K562 (cell line): Measurements from ENCODE around the gene CCT3. TPM values are rescaled to one million over a fixed set of nuclear protein-coding genes. Genes with fewer than 3 reads are reported as not detected.
A peak's percentile ranks its signal among the peaks of the same experiment; 100 is the strongest.

Experiments
- EGR1 ChIP-seq: fragments of 450-650 bp; conservative IDR thresholded peaks from 2 replicates; pipeline ENCODE4 v1.6.1; 2017; ENCODE audit warnings: mild to moderate bottlenecking
- FOXK1 ChIP-seq: sonication (generic); formaldehyde crosslinking; IDR thresholded peaks from 2 replicates; pipeline ENCODE4 v1.8.0; 2022; ENCODE audit warnings: missing genetic modification reagents, mild to moderate bottlenecking, borderline replicate concordance
- HDAC1 ChIP-seq, 2 experiments: fragments of 450-650 bp; IDR thresholded peaks; 2 replicates each; pipeline ENCODE4 v1.6.1; 2016 to 2017; ENCODE audit warnings: inconsistent platforms in 1 of 2, mild to moderate bottlenecking in 1 of 2, moderate library complexity in 1 of 2
- HLTF ChIP-seq: fragments of 450-650 bp; IDR thresholded peaks from 2 replicates; pipeline ENCODE4 v1.6.1; 2016
- MIER1 ChIP-seq: fragments of 450-650 bp; IDR thresholded peaks from 2 replicates; pipeline ENCODE4 v1.6.1; 2016; ENCODE audit warnings: antibody characterized with exemption, mild to moderate bottlenecking, low read depth
- NCOA1 ChIP-seq: fragments of 450-650 bp; IDR thresholded peaks from 2 replicates; pipeline ENCODE4 v1.6.1; 2016; ENCODE audit warnings: low read depth
- NCOA4 ChIP-seq: fragments of 450-650 bp; IDR thresholded peaks from 2 replicates; pipeline ENCODE4 v1.6.1; 2018; ENCODE audit warnings: mild to moderate bottlenecking; ENCODE audit not compliant: partially characterized antibody
- NFRKB ChIP-seq: fragments of 450-650 bp; IDR thresholded peaks from 2 replicates; pipeline ENCODE4 v1.6.1; 2016; ENCODE audit warnings: low read depth
- PURB ChIP-seq: sonication (generic); formaldehyde crosslinking; IDR thresholded peaks from 2 replicates; pipeline ENCODE4 v1.9.0; 2021; ENCODE audit warnings: low read depth, mild to moderate bottlenecking, missing genetic modification reagents
- RBFOX2 ChIP-seq: fragments of 200-400 bp; formaldehyde crosslinking; IDR thresholded peaks from 2 replicates; pipeline ENCODE4 v1.6.1; 2017; ENCODE audit warnings: low read depth, mild to moderate bottlenecking, low read length, moderate library complexity
- RBM22 ChIP-seq: fragments of 200-400 bp; formaldehyde crosslinking; IDR thresholded peaks from 2 replicates; pipeline ENCODE4 v1.6.1; 2018; ENCODE audit warnings: low read length, low read depth; ENCODE audit not compliant: poor library complexity, severe bottlenecking
- ZNF764 ChIP-seq: fragments of 250-450 bp; sonication (Bioruptor Pico); IDR thresholded peaks from 2 replicates; pipeline ENCODE4 v1.4.0; 2020; ENCODE audit warnings: low read depth, mild to moderate bottlenecking, moderate library complexity
- polyA plus RNA-seq, 8 experiments: library from polyadenylated mRNA; depleted of rRNA in 4 of 8; stranded (reverse) in 5 of 8; unstranded in 3 of 8; fragments of >200 nt; fragmentation: Nextera tagmentation in 2 of 8; fragmentation: Illumina TruSeq in 1 of 8; extraction: Ambion mirVana in 2 of 8; extraction: Trizol in 1 of 8; gene quantifications; 2 replicates each; pipeline versions ENCODE4 v1.2.1 to v1.2.3, GENCODE V29; 2011 to 2014; ENCODE audit warnings: inconsistent platforms in 1 of 8, missing spikeins in 1 of 8
- total RNA-seq, 7 experiments: library from RNA; depleted of rRNA in 6 of 7; stranded (reverse); fragments of >200 nt in 6 of 7; fragmentation: Illumina TruSeq in 2 of 7; extraction: Trizol in 2 of 7; gene quantifications; 2 replicates each; pipeline versions ENCODE4 v1.2.1 to v1.2.3, GENCODE V29; 2011 to 2021; ENCODE audit warnings: low replicate concordance in 1 of 7
- TF ChIP-seq, protein P1 (sequence below): fragments of 450-650 bp; IDR thresholded peaks from 2 replicates; pipeline ENCODE4 v1.6.1; 2018; ENCODE audit not compliant: partially characterized antibody
- TF ChIP-seq, protein P2 (sequence below): fragments of 450-650 bp; IDR thresholded peaks from 2 replicates; pipeline ENCODE4 v1.6.1; 2016; ENCODE audit warnings: missing biosample characterization, missing genetic modification characterization
- TF ChIP-seq, protein P3 (sequence below), 2 experiments: IDR thresholded peaks; 2 replicates each; pipeline ENCODE4 v1.6.1; 2012; ENCODE audit warnings: improper control_type of control experiment in 2 of 2, low read depth in 2 of 2, low read length in 2 of 2, borderline replicate concordance in 1 of 2
- TF ChIP-seq, protein P4 (sequence below): fragments of 450-650 bp; IDR thresholded peaks from 2 replicates; pipeline ENCODE4 v1.7.0; 2016; ENCODE audit warnings: borderline replicate concordance
- TF ChIP-seq, protein P5 (sequence below): fragments of 450-650 bp; formaldehyde crosslinking; IDR thresholded peaks from 2 replicates; pipeline ENCODE4 v1.4.0; 2020; ENCODE audit warnings: mild to moderate bottlenecking, moderate library complexity

Gene CCT3
- total and polyA plus RNA-seq, 9 of the 15 experiments (the other 6 are each of a cell fraction or from before 2014, with no cell fraction given), result 475 to 1,167 (median 610) TPM

DNA sequence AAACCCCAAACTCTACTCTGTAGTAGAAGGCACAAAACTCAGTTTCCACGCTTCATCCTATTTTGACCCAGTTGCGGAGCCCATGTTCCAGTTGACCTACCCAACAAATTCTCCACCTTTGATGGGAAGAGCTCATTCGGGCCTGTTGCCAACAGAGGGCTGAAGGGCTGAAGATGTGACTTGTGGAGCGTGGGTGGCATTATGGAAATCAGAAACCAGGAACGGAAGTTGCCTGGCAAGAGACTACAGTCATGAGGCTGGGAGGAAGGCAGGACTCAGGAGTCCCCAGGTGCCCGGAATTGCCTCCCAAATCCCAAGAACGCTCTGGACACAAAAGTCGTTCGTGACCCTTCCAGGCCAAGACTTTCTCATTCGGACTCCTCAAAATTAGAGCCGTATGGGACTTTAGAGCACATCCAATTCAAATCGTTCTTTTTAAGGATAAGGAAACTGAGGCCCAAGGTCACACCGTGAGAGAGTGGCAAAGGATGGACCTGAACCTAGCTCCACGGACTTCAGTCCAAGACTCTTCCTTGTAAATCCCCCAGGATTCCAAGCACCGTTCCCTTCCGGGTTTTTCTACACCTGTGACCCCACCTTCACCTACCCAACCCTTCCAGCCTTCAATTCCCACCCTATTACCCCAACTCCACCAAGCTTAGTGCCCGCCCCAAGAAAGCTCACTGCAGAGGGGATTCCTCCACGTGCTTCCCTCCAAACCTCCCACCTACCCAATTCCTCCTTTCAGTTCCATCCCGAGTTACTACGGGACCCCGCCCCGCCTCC lies 56.2 kb downstream of the CCT3 start (continued):
- TF ChIP-seq EGR1 (peak; percentile 79), ZNF764 (CRISPR knock-in tag) (no peak), NCOA4 (no peak), HLTF (peak; percentile 58; the same call in 1 of the 2 replicates), FOXK1 (CRISPR knock-in tag) (no peak), NFRKB (no peak), PURB (CRISPR knock-in tag) (no peak), MIER1 (0 out of 2 replicates have a peak, but pooled peaks have one; percentile 21), RBFOX2 (no peak), RBM22 (no peak), HDAC1 (IDR thresholded peaks at IDR 0.05) (peak in 1 of 2 experiments; percentile 76; a peak in 1 of 4 replicates), NCOA1 (0 out of 2 replicates have a peak, but pooled peaks have one; percentile 36)
- TF ChIP-seq, protein P1, sequence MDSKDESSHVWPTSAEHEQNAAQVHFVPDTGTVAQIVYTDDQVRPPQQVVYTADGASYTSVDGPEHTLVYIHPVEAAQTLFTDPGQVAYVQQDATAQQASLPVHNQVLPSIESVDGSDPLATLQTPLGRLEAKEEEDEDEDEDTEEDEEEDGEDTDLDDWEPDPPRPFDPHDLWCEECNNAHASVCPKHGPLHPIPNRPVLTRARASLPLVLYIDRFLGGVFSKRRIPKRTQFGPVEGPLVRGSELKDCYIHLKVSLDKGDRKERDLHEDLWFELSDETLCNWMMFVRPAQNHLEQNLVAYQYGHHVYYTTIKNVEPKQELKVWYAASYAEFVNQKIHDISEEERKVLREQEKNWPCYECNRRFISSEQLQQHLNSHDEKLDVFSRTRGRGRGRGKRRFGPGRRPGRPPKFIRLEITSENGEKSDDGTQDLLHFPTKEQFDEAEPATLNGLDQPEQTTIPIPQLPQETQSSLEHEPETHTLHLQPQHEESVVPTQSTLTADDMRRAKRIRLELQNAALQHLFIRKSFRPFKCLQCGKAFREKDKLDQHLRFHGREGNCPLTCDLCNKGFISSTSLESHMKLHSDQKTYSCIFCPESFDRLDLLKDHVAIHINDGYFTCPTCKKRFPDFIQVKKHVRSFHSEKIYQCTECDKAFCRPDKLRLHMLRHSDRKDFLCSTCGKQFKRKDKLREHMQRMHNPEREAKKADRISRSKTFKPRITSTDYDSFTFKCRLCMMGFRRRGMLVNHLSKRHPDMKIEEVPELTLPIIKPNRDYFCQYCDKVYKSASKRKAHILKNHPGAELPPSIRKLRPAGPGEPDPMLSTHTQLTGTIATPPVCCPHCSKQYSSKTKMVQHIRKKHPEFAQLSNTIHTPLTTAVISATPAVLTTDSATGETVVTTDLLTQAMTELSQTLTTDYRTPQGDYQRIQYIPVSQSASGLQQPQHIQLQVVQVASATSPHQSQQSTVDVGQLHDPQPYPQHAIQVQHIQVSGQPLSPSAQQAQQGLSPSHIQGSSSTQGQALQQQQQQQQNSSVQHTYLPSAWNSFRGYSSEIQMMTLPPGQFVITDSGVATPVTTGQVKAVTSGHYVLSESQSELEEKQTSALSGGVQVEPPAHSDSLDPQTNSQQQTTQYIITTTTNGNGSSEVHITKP, result peak; percentile 40
- TF ChIP-seq, protein P2, sequence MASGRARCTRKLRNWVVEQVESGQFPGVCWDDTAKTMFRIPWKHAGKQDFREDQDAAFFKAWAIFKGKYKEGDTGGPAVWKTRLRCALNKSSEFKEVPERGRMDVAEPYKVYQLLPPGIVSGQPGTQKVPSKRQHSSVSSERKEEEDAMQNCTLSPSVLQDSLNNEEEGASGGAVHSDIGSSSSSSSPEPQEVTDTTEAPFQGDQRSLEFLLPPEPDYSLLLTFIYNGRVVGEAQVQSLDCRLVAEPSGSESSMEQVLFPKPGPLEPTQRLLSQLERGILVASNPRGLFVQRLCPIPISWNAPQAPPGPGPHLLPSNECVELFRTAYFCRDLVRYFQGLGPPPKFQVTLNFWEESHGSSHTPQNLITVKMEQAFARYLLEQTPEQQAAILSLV (tag), result no peak
- TF ChIP-seq, protein P3, sequence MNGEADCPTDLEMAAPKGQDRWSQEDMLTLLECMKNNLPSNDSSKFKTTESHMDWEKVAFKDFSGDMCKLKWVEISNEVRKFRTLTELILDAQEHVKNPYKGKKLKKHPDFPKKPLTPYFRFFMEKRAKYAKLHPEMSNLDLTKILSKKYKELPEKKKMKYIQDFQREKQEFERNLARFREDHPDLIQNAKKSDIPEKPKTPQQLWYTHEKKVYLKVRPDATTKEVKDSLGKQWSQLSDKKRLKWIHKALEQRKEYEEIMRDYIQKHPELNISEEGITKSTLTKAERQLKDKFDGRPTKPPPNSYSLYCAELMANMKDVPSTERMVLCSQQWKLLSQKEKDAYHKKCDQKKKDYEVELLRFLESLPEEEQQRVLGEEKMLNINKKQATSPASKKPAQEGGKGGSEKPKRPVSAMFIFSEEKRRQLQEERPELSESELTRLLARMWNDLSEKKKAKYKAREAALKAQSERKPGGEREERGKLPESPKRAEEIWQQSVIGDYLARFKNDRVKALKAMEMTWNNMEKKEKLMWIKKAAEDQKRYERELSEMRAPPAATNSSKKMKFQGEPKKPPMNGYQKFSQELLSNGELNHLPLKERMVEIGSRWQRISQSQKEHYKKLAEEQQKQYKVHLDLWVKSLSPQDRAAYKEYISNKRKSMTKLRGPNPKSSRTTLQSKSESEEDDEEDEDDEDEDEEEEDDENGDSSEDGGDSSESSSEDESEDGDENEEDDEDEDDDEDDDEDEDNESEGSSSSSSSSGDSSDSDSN (IDR thresholded peaks at IDR 0.05; ENCODE audit: borderline replicate concordance in 1 of 2, low read depth in 2 of 2, low read length in 2 of 2), result no peak
- TF ChIP-seq, protein P4, sequence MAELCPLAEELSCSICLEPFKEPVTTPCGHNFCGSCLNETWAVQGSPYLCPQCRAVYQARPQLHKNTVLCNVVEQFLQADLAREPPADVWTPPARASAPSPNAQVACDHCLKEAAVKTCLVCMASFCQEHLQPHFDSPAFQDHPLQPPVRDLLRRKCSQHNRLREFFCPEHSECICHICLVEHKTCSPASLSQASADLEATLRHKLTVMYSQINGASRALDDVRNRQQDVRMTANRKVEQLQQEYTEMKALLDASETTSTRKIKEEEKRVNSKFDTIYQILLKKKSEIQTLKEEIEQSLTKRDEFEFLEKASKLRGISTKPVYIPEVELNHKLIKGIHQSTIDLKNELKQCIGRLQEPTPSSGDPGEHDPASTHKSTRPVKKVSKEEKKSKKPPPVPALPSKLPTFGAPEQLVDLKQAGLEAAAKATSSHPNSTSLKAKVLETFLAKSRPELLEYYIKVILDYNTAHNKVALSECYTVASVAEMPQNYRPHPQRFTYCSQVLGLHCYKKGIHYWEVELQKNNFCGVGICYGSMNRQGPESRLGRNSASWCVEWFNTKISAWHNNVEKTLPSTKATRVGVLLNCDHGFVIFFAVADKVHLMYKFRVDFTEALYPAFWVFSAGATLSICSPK, result peak; percentile 91; the same call in 1 of the 2 replicates
- TF ChIP-seq, protein P5, sequence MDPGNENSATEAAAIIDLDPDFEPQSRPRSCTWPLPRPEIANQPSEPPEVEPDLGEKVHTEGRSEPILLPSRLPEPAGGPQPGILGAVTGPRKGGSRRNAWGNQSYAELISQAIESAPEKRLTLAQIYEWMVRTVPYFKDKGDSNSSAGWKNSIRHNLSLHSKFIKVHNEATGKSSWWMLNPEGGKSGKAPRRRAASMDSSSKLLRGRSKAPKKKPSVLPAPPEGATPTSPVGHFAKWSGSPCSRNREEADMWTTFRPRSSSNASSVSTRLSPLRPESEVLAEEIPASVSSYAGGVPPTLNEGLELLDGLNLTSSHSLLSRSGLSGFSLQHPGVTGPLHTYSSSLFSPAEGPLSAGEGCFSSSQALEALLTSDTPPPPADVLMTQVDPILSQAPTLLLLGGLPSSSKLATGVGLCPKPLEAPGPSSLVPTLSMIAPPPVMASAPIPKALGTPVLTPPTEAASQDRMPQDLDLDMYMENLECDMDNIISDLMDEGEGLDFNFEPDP (CRISPR knock-in tag), result no peak
